Activated naive CD4-positive, alpha-beta T cell treated with anti-CD3 and anti-CD28 coated beads, Interleukin-2, amount 10 ng/mL, durations not matched to agents 7 days and 5 days (primary cell): Measurements from ENCODE around the gene ZFPL1.

Experiments used
- CTCF ChIA-PET: fragments of 350-600 bp; sonication (Branson Sonifier 250); formaldehyde crosslinking; loops from one replicate; lab custom pipeline; 2021; ENCODE audit warnings: antibody characterized with exemption; lab: Charles Lee
- DNase-seq: peaks from one replicate; pipeline ENCODE4 v3.0.0-alpha.2; 2020
- H3K27ac Mint-ChIP-seq: one replicate; pipeline ENCODE4 v1.8.0; 2021; ENCODE audit warnings: mild to moderate bottlenecking, moderate library complexity, mixed read lengths
- H3K27me3 Mint-ChIP-seq: one replicate; pipeline ENCODE4 v1.8.0; 2021; ENCODE audit warnings: mild to moderate bottlenecking, mixed read lengths
- H3K36me3 Mint-ChIP-seq: one replicate; pipeline ENCODE4 v1.8.0; 2021; ENCODE audit warnings: mixed read lengths
- H3K4me1 Mint-ChIP-seq: one replicate; pipeline ENCODE4 v1.8.0; 2021; ENCODE audit warnings: mixed read lengths
- H3K4me3 Mint-ChIP-seq: one replicate; pipeline ENCODE4 v1.8.0; 2021; ENCODE audit warnings: mild to moderate bottlenecking, moderate library complexity, mixed read lengths
- H3K9me3 Mint-ChIP-seq: one replicate; pipeline ENCODE4 v1.8.0; 2021; ENCODE audit warnings: mixed read lengths

ZFPL1 gene

DNA sequence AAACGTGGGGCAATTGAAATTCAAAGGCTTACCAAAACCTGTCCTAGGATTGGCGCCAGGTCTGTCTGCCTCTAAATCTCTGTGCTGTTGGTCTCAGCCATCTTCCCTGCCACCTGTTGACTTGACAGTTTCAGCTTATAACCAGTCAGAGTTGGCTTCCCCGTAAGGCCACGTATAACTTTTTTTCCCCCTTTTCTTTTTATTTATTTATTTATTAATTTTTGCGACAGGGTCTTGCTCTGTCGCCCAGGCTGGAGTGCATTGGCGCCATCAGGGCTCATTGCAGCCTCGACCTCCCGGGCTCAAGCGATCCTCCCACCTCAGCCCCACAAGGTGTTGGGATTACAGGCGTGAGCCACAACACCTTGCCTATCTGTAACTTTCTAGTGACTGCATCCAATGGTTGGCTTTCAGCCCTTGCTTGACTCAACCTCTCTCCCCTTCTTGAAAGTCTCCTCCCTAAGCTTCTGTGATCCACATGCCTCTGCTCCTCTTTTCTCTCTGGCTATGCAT, 51.7 kb downstream of the ZFPL1 start:
- CTCF ChIA-PET = interaction anchor here (0.9 to 3.3 kb wide), 4 partner anchors 14 to 196 kb away, joined by 4 to 9 read pairs (median 7); partner anchors contain the start of genes FAU and MRPL49
- no peak for DNase-seq
- Mint-ChIP-seq H3K4me1 (peaks cover 42% of the 10 kb centered on the region), H3K27ac (peak overlapping the region; percentile 100), H3K4me3 (peak overlapping the region; percentile 99), H3K9me3 (no peaks in the 10 kb centered on the region), H3K36me3 (peaks cover 18% of the 10 kb centered on the region), H3K27me3 (no peaks in the 10 kb centered on the region)

DNA sequence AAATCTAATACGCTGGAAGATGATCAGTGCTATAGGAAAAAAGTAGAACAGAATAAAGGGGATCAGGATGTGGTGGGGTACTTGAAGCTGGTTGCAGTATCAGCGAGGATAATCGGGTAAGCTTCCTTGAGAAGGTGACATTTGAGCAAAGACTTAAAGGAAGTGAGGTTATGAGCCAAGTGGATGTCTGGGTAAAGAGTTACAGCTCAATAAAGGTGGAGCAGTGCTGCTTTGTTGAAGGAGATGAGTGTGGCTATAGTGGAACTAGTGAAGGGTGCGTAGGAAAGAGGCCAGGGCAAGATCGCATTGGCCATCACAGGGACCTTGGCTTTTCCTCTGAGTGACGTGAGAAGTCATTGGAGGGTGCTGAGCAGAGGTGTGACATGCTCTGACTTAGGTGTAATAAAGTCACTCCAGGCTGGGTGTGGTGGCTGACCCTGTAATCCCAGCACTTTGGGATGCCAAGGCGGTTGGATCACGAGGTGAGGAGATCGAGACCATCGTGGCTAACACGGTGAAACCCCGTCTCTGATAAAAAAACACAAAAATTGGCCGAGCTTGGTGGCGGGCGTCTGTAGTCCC, 52.6 kb downstream of the ZFPL1 start:
- DNase-seq = no peak
- H3K27me3 Mint-ChIP-seq = peaks cover 4% of the 10 kb centered on the region
- CTCF ChIA-PET = interaction anchor here (0.8 to 3.3 kb wide), 5 partner anchors 12 to 192 kb away, joined by 3 to 9 read pairs (median 3); partner anchors contain the start of genes FAU and MRPL49
- H3K4me3 Mint-ChIP-seq = peak overlapping the region; percentile 64
- H3K4me1 Mint-ChIP-seq = peaks cover 37% of the 10 kb centered on the region
- H3K36me3 Mint-ChIP-seq = peaks cover 11% of the 10 kb centered on the region
- peak overlapping the region; percentile 64 for H3K27ac Mint-ChIP-seq
- no peaks in the 10 kb centered on the region for H3K9me3 Mint-ChIP-seq
